GM04503 (cell line): ENCODE results near the gene LPIN1.
"Not testable (repeated sequence)": the region's sequence is repeated elsewhere in the genome, so short reads cannot be mapped to it uniquely, and the experiment has no call there.

Experiments used
- DNase-seq: peaks from one replicate; pipeline ENCODE4 v3.0.0-alpha.2; 2012; ENCODE audit warnings: low read depth

Gene LPIN1

GRCh38 chr2:11716689-11717321 lies 29.6 kb upstream of the LPIN1 start:
- no peak for DNase-seq

GRCh38 chr2:11717623-11718022 lies 28.8 kb upstream of the LPIN1 start:
- DNase-seq: no peak

DNA sequence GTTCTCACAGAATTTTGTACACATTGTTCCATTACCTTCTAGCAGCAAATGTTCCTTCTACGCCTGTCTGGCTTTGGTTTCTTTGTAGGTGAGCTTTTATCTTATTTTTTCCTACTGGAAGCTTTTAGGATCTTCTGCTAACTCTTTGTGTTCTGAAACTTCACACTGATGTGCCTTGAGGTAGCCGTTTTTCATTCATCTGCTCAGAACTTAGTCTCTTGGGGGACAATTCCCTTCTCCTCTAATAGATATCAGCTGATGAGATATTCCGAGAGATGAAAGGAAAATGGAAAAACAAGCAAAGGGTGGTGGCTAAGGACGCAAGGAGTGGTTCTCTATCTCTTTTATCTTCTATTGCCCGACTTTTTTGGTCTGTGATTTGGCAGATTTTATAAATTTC lies 27.8 kb upstream of the LPIN1 start:
- no peak for DNase-seq

DNA sequence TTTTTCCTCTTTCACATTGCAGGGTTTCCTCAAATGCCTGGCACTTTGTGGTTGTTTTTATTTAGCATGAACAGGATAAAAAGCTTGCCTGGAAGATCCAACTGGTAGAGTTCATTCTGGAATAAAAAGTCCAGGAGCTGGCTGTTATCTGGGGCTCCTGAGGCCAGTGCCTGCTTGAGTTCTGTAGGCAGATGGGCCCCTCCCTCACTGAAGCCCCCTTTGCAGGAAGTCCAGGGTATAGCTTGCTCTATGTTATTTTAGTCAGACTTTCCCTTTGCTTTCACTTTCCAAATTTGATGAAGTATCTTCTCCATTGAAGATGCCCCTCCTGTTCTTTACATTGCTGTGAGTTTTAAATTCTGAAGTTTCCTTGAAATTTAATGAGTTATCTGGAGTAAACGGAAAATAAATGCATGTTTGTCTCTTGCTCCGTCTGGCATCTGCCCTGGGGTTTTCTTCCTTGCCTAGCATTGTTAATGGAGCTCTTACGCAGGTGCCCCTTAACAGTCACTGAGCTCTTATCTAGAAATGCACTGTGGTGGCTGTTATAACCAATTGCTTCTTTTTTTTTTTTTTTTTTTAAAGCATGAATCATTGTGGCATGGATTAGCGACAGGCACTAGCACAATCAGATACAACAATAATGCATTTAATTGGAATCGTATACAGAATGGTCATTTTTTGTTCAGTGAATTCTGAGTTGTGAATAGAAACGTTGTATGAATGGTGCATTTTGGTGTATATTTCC lies 27.0 kb upstream of the LPIN1 start:
- DNase-seq: no peak

DNA sequence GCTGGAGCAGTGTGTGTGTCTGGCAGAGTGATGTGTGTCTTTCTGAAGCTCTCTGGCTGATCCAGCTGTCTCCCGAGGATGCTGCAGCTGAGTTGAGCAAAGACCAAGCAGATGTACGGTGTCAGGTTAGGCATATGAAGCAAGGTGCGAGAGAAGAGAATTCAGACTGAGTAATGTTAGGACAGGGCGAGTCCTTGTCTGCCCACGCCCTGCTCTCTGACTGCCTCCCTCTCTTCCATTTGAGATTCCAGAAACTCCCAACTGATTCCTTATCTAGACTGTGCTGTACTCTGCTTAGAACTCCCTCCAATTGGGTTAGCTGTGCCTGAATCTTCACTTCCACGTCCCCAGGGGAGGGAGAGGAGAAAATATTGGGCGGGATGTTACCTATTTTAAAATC lies 25.7 kb upstream of the LPIN1 start:
- DNase-seq: no peak

DNA sequence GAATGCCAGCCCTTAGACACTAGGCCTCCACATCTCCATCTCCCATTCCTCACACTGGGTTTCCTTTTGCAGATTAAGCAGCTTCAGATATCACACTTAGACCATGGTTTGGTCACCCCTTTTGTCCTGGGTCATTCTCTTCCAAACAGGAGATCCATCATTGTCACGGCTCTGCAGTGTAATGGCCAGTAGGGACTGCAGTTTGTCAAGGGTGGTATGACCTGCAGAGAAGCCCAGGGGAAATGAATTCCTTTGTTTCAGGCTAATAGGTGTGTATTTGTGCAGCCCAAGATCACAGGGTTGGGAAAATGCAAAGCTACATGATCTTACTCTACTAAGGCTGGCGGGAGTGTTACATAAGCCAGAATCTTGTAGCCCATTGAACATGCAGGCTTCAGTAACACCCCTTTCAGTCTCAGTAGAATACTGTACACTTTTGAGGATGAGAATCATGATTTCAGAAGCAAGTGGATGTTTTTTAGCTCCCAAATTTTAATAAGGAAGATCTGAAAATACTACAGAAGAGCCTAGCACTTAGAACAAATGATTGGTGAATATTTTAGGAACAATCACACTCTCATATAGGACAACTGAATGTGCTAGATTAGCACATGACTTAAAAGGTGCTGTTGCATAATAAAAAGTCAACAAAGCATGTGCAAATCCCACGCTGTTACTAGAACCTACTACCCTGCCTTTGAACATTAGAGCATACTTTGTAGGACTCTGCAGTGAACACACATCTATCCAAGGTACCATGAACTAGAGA lies 24.0 kb upstream of the LPIN1 start:
- no peak for DNase-seq

DNA sequence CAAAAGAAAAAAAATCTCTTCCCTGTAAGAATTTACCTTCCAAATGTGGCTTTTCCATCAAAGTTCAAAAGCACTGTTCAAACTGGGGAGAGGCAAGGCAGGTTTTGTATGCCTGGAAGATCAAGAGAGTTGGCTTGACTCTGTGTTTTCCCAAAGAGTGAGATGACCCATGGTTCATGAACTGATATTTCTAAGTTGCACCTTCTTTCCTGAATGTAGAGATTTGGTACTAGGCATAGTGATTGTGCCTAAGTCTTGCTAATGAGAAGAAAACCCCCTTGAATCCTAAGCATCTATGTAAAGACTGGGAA lies 23.4 kb upstream of the LPIN1 start:
- DNase-seq: no peak

GRCh38 chr2:11724151-11724550 lies 22.3 kb upstream of the LPIN1 start:
- no peak for DNase-seq

DNA sequence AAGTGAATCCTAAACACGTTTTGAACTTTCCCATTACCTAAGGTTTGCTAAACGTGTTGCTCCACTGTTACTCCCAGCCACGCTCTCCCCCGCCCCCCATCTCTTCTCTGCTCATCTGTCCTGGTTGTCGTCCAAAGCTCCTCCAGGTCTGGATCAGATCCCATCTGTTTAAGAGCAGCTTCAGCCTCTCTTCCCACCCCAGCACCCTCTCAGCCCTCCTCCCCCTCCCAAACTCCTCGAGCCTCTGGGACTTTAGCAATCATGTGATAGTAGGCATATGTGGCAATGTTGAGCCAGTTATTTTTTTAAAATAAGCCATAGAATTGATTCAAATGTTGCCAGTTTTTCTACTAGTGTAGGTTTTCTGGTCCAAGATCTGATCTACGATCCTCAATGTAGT lies 20.0 kb upstream of the LPIN1 start:
- no peak for DNase-seq

DNA sequence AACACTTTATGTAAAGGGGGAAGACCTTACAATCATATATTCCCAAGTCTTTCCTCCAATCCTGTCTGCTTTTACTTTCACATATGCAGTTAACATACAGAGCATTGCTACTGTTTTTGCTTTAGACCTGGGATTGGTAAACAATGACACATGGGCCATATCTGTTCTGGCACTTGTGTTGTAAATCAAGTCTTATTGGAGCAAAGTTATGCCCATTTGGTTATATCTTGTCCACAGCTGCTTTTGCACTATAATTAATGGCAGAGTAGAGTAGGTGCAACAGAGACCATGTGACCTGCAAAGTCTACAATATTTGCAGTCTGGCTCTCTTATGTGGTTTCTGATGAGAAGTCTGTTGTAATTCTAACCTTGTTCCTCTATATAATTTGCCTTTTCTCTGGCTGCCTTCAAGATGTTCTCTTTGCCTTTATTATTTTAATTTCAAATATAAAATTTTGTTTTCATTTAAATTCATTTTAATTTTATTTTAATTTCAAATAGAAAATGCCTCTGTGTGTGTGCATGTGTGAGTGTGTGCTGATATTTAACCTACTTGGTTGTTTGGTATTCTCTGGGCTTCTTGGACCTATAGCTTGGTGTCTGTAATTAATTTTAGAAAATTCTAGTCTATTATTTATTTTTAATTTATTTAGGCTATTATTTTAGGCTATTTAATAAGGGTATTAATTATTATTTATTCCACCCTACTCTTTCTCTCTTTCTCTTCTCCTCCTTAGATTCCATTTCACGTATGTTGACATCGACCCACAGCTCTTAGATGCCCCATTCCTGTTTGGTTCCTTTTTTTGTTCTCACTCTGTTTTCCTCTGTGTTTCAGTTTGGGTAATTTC lies 16.8 kb upstream of the LPIN1 start:
- DNase-seq: no peak

DNA sequence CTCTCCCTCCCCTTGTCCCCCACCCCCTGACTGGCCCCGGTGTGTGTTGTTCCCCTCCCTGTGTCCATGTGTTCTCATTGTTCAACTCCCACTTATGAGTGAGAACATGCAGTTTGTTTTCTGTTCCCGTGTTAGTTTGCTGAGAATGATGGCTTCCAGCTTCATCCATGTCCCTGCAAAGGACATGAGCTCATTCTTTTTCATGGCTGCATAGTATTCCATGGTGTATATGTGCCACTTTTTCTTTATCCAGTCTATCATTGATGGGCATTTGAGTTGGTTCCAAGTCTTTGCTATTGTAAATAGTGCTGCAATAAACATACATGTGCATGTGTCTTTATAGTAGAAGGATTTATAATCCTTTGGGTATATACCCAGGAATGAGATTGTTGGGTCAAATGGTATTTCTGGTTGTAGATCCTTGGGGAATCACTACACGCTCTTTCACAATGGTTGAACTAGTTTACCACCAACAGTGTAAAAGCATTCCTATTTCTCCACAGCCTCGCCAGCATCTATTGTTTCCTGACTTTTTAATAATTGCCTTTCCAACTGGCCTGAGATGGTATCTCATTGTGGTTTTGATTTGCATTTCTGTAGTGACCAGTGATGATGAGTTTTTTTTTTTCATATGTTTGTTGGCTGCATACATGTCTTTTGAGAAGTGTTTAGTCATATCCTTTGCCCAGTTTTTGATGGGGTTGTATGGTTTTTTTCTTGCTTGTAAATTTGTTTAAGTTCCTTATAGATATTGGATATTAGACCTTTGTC lies 15.0 kb upstream of the LPIN1 start:
- DNase-seq: not testable (repeated sequence)

GRCh38 chr2:11732587-11732986 lies 13.8 kb upstream of the LPIN1 start:
- no peak for DNase-seq

DNA sequence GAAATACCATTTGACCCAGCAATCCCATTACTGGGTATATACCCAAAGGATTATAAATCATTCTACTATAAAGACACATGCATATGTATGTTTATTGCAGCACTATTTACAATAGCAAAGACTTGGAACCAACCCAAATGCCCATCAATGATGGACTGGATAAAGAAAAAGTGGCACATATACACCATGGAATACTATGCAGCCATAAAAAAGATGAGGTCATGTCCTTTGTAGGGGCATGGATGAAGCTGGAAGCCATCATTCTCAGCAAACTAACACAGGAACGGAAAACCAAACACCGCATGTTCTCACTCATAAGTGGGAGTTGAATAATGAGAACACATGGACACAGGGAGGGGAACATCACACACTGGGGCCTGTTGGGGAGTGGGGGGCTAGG lies 8.6 kb upstream of the LPIN1 start:
- not testable (repeated sequence) for DNase-seq

DNA sequence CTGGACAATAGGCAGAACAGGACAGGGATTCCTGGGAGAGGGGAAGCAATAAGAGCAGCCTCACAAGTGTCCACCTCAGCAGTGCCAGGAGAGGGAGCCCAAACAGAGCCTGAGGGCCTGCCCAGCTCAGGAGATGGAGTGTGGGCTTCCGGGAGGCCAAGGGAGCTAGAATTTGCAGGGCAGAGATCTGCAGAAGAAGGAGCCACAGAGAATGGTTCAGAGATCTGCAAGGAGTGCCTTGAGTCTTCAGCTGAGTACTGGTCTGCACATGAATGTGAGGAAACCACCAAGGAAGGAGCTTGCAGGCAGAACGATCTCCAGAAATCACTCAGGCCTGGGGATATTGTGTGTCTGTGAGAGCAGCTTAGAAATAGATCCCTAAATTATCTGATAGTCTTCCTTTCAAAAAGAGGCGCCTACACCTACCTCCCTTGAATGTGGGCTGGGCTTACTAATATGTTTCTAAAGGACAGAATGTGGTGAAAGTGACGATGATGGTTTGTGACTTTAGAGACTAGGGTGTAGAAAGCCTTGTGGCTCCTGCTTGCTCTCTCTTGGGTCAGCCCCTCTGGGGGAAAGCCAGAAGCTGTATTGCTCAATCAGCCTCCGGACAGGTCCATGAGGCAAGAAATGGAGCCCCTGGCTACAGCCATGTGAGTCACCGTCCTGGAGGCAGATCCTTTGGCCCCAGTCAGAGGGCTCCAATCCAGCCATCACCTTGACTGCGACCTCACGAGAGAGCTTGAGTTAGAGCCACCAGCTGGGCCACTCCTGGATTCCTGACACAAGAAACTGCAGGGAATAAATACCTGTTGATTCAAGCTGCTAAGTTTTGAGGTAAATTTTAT lies 7.6 kb upstream of the LPIN1 start:
- peak; percentile 66 for DNase-seq

- DNase-seq: no peak
These were observed 5.7 kb upstream of the LPIN1 start for GRCh38 chr2:11740723-11741122.

GRCh38 chr2:11742317-11742701 lies 4.1 kb upstream of the LPIN1 start:
- DNase-seq: no peak

DNA sequence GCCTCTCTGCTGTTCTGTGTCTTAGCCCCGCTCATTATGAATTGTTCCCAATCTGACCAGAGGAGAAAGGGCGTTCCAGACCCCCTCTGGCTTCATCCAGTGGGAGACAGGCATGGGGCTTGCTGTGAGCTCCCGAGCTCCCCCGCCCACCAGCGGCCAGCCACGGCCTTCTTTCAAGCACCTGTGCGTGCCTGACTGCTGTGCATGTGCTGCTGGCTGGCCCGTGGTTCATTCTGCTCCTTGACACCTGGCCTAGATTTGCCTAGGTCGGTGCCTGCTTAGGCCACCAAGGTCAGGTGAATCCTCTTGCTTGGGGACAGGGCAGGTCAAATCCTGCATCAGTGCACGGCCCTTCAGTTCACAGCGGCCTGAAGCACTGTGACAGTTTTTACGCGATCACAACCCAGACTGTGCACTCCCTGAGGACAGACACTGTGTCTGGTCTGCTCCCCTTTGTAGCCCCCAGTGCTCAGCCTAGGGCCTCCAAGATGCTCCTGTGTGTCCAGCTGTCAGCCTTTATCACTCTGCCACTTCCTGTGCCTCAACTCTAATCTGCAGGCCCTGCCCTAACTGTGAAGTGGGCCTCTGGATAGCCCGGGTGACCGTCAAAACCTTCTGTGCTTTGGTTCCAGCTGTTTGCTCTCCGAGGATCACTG lies 3.6 kb upstream of the LPIN1 start:
- no peak for DNase-seq

GRCh38 chr2:11743366-11743765 lies 3.1 kb upstream of the LPIN1 start:
- no peak for DNase-seq

- DNase-seq: peak; percentile 99
These were observed 2.4 kb upstream of the LPIN1 start for GRCh38 chr2:11743846-11744553.
